HTERT RPE-1 (cell line): ENCODE measurements around the gene PIGL.
"Not testable (repeated sequence)": the region's sequence is repeated elsewhere in the genome, so short reads cannot be mapped to it uniquely, and the experiment has no call there.

Source experiments
- in situ Hi-C: fragments of 300-500 bp; cut with MboI; formaldehyde crosslinking; loops from 4 replicates; pipeline ENCODE4 v1.14.3; 2020; ENCODE audit warnings: low sequenced_read_pairs

PIGL gene

DNA sequence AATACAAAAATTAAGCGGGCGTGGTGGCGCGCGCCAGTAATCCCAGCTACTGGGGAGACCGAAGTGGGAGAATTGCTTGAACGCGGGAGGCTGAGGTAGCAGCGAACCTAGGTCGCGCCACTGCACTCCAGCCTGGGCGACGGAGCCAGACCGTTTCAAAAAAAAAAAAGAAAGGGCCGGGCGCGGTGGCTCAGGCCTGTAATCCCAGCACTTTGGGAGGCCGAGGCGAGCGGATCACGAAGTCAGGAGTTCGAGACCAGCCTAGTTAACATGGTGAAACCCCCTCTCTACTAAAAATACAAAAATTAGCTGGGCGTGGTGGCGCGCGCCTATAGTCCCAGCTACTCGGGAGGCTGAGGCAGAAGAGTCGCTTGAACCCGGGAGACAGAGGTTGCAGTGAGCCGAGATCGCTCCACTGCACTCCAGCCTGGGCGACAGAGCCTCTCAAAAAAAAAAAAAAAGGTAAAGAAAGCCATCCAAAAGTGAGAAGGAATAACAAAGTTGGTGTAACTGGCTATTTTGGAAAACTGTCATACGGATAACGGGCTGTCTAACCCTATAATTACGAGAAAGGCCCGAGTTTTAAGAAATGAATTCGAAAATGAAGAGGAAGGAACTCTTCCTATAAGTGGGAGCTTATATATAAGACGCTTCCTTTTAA lies 539 bp upstream of the PIGL start:
- in situ Hi-C loops: not testable (repeated sequence)

DNA sequence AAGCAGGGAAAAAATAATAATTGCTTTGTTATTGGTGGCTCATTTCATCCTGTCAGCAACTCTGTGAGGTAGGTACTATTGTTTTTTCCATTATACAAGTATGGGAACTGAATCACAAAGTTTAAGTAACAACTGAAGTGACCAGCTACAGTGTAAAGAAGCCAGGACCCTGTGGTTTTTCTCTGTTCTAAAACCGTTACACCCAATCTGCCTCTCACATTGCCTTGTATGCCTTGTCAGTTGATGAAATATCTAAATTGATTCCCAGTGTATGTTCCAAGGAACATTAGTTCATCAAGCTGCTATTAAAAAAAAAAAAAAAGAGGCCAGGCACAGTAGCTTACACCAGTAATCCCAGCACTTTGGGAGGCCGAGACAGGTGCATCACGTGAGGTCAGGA lies 5.4 kb downstream of the PIGL start:
- in situ Hi-C loops: no loop called here

DNA sequence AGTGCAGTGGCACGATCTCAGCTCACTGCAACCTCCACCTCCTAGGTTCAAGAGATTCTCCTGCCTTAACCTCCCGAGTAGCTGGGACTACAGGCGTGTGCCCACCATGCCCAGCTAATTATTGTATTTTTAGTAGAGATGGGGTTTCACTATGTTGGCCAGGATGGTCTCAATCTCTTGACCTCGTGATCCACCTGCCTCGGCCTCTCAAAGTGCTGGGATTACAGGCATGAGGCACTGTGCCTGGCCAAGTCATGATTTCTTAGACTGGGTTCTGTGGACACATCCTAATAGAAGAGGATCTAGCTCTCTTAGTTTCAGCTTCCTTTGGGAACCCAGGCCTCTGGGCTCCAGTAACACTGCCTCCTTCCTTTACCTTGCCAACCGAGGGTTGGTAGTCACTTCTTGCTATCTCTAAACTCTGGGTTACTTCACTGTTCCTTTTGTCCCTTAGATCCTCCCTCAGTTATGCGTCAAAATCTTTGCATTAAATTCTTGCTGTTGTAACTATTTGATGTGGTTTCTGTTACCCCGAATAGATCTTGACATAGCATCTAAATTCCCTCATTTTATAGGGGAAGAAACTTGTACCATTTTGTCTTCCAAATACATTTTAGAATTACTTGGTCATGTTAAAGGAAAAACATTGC lies 13.0 kb downstream of the PIGL start:
- in situ Hi-C loops: not testable (repeated sequence)

GRCh38 chr17:16232391-16232790 lies 15.4 kb downstream of the PIGL start:
- in situ Hi-C loops: no loop called here

GRCh38 chr17:16239931-16240330 lies 22.9 kb downstream of the PIGL start:
- in situ Hi-C loops: no loop called here

DNA sequence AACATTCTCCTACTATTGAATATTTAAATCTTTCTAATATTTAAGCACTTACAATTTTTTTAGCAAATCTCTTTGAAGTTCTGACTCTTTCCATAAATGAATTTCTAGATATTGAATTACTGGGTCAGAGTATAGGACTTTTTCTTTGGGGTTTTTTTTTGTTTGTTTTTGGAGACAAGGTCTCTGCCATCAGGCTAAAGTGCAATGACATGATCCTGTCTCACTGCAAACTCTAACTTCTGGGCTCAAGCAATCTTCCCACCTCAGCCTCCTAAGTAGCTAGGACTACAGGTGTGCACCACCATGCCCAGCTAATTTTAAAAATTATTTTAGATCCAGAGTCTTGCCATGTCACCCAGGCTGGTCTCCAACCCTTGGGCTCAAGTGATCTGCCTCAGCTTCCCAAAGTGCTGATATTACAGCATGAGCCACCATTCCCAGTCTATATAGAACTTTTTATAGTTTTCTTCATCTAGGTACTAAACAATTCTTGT lies 24.9 kb downstream of the PIGL start:
- in situ Hi-C loops: no loop called here

GRCh38 chr17:16243385-16243784 lies 26.4 kb downstream of the PIGL start:
- in situ Hi-C loops: no loop called here

- in situ Hi-C loops: no loop called here
Observed at GRCh38 chr17:16243801-16244567, 27.0 kb downstream of the PIGL start.

DNA sequence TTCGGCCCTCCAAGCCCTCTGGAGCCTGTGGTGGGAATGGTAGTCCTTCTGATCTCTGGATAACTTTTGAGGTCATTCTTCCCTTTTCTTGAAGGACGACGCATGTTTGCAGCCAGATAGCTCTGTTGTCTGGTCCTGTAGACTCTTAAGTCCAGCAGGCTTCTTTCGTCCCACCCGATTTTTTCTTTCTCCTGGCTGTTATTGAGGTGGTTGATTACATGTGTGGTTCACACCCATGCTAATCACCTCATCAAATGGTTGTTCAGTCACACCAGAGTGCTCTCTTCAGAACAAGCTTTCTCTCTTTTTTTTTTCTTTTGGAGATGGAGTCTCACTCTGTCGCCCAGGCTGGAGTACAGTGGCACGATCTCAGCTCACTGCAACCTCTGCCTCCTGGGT lies 30.6 kb downstream of the PIGL start:
- in situ Hi-C loops: no loop called here

DNA sequence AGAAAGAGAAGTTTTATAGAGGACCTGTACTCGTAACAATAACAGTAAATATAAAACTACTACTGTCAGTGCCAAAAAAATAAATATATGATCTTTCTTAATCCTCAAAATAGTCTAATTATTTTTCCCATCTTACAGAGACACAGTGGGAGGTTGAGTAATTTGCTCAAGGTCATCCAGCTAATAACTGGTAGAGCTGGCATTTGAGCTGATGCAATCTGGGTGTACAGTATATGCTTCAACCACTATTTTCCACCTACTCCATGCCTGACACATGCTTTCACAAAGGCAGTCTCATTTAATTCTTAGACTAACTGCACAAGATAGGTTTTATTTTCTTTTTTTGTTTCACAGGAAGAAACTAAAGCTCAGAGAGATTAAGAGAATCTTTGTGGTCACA lies 33.6 kb downstream of the PIGL start:
- in situ Hi-C loops: no loop called here

DNA sequence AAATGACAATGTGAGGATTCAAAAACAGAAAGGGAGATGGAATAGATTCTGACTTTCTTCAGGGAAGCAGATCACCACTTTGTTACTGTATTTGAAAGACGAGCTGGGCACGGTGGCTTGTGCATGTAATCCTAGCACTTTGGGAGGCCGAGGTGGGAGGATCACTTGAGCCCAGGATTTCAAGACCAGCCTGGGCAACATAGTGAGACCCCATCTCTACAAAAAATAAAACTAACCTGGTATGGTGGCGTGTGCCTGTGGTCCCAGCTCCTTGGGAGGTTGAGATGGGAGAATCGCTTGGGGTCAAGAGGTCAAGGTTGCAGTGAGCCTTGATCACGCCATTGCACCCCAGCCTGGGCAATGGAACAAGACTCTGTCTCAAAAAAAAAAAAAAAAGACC lies 34.0 kb downstream of the PIGL start:
- in situ Hi-C loops: no loop called here

DNA sequence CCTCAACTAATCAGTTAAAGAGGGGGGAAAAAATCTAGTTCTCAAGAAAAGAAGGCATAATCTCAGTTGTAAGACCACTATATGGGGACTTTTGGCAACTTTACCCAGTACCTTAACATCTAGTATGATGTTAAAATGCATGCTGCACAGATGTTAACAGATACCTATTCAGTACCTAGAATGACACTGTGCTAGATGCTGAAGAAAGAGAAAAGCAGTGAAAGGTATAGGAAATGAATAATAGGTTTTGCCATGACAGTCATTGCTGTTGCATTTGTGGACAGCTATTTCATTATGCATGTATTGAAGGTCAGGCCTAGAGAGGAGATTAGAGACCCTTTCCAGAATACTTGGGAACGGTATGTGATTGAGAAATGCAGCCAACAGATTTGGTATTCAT lies 34.5 kb downstream of the PIGL start:
- in situ Hi-C loops: no loop called here

GRCh38 chr17:16254773-16255400 lies 37.9 kb downstream of the PIGL start:
- in situ Hi-C loops: no loop called here

DNA sequence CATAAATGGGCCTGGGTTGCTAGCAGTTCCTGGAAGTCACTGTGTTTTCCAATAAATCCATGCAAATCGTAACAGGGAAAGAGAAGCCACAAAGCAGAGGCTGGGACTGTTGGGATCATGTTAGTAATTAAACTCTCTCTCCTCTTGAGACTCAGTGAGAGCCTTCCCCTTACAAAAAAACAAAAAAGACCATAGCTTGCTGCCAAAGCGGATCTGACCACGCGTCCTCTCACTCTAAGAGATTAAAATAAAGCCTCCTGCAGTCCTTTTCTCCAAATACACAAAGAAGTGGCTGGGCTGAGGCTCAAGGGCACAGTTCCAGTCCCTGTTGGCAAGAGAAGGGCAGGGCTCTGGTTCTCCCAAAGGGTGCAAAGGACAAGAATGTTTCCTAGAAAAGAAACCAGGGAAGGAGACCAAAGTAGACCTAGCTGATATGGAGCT lies 38.5 kb downstream of the PIGL start:
- in situ Hi-C loops: no loop called here

- in situ Hi-C loops: no loop called here
Observed at GRCh38 chr17:16258901-16259300, 41.9 kb downstream of the PIGL start.

DNA sequence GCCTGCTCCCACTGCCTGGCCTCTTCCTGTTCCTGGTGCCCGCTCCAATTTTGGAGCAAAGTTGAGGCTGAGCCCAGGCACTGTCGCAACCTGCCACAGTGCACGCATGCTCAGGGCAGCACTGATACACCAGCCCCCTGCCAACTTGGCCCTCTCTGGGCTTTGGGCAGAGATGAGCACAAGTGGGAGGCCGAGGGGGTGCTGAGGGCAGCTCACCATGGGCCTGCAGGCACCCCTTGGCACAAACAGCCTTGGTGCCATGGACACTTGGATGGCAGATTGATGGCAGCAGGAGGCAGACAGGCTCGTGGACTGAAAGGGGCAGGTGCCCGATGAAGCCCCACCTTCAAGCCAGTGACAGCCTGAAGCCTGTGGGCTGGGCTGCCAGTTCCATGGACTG lies 42.9 kb downstream of the PIGL start:
- in situ Hi-C loops: no loop called here

GRCh38 chr17:16261049-16261448 lies 44.0 kb downstream of the PIGL start:
- in situ Hi-C loops: no loop called here

DNA sequence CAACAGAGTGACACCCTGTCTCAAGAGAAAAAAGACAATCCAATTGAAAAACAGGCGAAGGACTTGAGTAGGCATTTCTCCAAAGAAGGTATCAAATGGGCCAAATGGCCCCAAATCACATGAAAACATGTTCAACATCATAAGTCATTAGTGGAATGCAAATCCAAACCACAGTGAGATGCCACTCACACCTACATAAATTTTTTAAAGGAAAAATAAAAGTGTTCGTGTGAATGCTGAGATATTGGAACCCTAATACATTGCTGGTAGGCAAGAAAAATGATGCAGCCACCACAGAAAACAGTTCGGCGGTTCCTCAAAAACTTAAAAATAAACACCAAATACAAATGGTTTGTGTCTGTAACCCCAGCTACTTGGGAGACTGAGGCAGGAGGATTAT lies 45.2 kb downstream of the PIGL start:
- in situ Hi-C loops: no loop called here

DNA sequence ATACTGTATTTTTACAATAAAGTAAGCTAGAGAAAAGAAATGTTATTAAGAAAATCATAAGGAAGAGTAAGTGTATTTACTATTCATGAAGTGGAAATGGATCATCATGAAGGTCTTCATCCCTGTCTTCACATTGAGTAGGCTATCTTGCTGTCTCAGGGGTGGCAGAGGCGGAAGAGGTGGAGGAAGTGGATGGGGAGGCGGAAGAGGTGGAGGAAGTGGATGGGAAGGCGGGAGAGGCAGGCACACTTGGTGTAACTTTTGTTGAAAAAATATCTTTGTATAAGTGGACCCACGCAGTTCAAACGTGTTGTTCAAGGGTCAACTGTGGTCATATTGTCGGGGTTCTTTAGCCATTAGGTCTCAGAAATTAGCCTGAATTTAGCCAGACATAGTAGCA lies 50.2 kb downstream of the PIGL start:
- in situ Hi-C loops: no loop called here

- in situ Hi-C loops: no loop called here
Observed at GRCh38 chr17:16269658-16270057, 52.6 kb downstream of the PIGL start.

GRCh38 chr17:16272111-16272840 lies 55.3 kb downstream of the PIGL start:
- in situ Hi-C loops: no loop called here
